HEK293 (cell line): Measurements from ENCODE around the gene CEND1.
A peak's percentile ranks its signal among the peaks of the same experiment; 100 is the strongest.

ENCODE experiments used
- CTCF ChIA-PET: fragments of 350-600 bp; formaldehyde crosslinking; extraction: SDS; loops from one replicate; lab custom pipeline; 2021; ENCODE audit warnings: antibody characterized with exemption; lab: Yijun Ruan, JAX
- POLR2A ChIA-PET: fragments of 300-600 bp; formaldehyde crosslinking; extraction: SDS; loops from one replicate; lab custom pipeline; 2020; ENCODE audit warnings: antibody characterized with exemption, inconsistent platforms; lab: Yijun Ruan, JAX
- H3K27ac ChIP-seq: fragments of 200-500 bp; sonication (Bioruptor generic); 2 replicates; pipeline ENCODE4 v1.5.1; 2014; ENCODE audit warnings: low read depth, low read length, control low read depth, inconsistent platforms; ENCODE audit errors: extremely low read depth
- H3K36me3 ChIP-seq, 2 experiments: fragments of 200-500 bp in 1 of 2; sonication (Bioruptor generic) in 1 of 2; 1 replicate in 1 of 2; 2 replicates in 1 of 2; pipeline ENCODE4 v1.5.1; 2014 to 2017; ENCODE audit warnings: inconsistent platforms in 2 of 2, low read length in 2 of 2; ENCODE audit not compliant: control insufficient read depth in 2 of 2, insufficient read depth in 1 of 2
- H3K4me1 ChIP-seq: fragments of 200-500 bp; sonication (Bioruptor generic); 2 replicates; pipeline ENCODE4 v1.5.1; 2014; ENCODE audit warnings: mild to moderate bottlenecking, low read length, inconsistent platforms; ENCODE audit not compliant: control insufficient read depth, insufficient read depth
- H3K4me3 ChIP-seq: 2 replicates; pipeline ENCODE4 v1.5.1; 2011; ENCODE audit warnings: low read depth, mild to moderate bottlenecking, control low read depth, low read length, moderate library complexity
- H3K9me3 ChIP-seq: fragments of 200-500 bp; sonication (Bioruptor generic); 2 replicates; pipeline ENCODE4 v1.5.1; 2014; ENCODE audit warnings: low read depth, low read length, inconsistent platforms; ENCODE audit not compliant: control insufficient read depth, insufficient read depth
- EGR2 ChIP-seq: fragments of 450-650 bp; formaldehyde crosslinking; IDR thresholded peaks from 2 replicates; pipeline ENCODE4 v1.5.1; 2016; ENCODE audit warnings: low read depth, missing biosample characterization, missing genetic modification characterization
- PBX3 ChIP-seq: sonication (generic); formaldehyde crosslinking; IDR thresholded peaks from 2 replicates; pipeline ENCODE4 v1.8.1; 2022; ENCODE audit warnings: mild to moderate bottlenecking, moderate library complexity, missing genetic modification reagents
- PRDM1 ChIP-seq: fragments of 450-650 bp; formaldehyde crosslinking; IDR thresholded peaks from 2 replicates; pipeline ENCODE4; 2016; ENCODE audit warnings: missing biosample characterization, missing genetic modification characterization
- ZBTB20 ChIP-seq: fragments of 450-650 bp; formaldehyde crosslinking; IDR thresholded peaks from 2 replicates; pipeline ENCODE4 v1.5.1; 2016; ENCODE audit warnings: missing biosample characterization, missing genetic modification characterization
- ZFHX2 ChIP-seq: fragments of 450-650 bp; formaldehyde crosslinking; conservative IDR thresholded peaks from 2 replicates; pipeline ENCODE4 v1.5.1; 2016; ENCODE audit warnings: missing biosample characterization, missing genetic modification characterization
- ZNF133 ChIP-seq: fragments of 450-650 bp; formaldehyde crosslinking; IDR thresholded peaks from 2 replicates; pipeline ENCODE4 v1.5.1; 2016; ENCODE audit warnings: missing biosample characterization, missing genetic modification characterization
- ZNF157 ChIP-seq: fragments of 450-650 bp; formaldehyde crosslinking; IDR thresholded peaks from 2 replicates; pipeline ENCODE4 v1.5.1; 2016; ENCODE audit warnings: missing biosample characterization, missing genetic modification characterization
- ZNF214 ChIP-seq: fragments of 450-650 bp; formaldehyde crosslinking; IDR thresholded peaks from 2 replicates; pipeline ENCODE4 v1.5.1; 2017; ENCODE audit warnings: missing biosample characterization, mild to moderate bottlenecking, missing genetic modification characterization, borderline replicate concordance
- ZNF311 ChIP-seq: fragments of 450-650 bp; formaldehyde crosslinking; IDR thresholded peaks from 2 replicates; pipeline ENCODE4 v1.5.1; 2017; ENCODE audit warnings: missing biosample characterization, missing genetic modification characterization, borderline replicate concordance
- ZNF394 ChIP-seq: fragments of 450-650 bp; formaldehyde crosslinking; IDR thresholded peaks from 2 replicates; pipeline ENCODE4 v1.5.1; 2016; ENCODE audit warnings: missing biosample characterization, missing genetic modification characterization, mild to moderate bottlenecking, moderate library complexity, borderline replicate concordance
- ZNF600 ChIP-seq: fragments of 450-650 bp; formaldehyde crosslinking; IDR thresholded peaks from 2 replicates; pipeline ENCODE4 v1.5.1; 2016; ENCODE audit warnings: missing biosample characterization, missing genetic modification characterization
- ZNF621 ChIP-seq: fragments of 450-650 bp; formaldehyde crosslinking; IDR thresholded peaks from 2 replicates; pipeline ENCODE4 v1.5.1; 2017; ENCODE audit warnings: missing biosample characterization, missing genetic modification characterization
- ZNF624 ChIP-seq: fragments of 450-650 bp; formaldehyde crosslinking; IDR thresholded peaks from 2 replicates; pipeline ENCODE4 v1.5.1; 2017; ENCODE audit warnings: missing biosample characterization, missing genetic modification characterization
- ZNF747 ChIP-seq: fragments of 450-650 bp; formaldehyde crosslinking; IDR thresholded peaks from 2 replicates; pipeline ENCODE4 v1.5.1; 2016; ENCODE audit warnings: missing biosample characterization, missing genetic modification characterization
- ZNF76 ChIP-seq: fragments of 450-650 bp; formaldehyde crosslinking; IDR thresholded peaks from 2 replicates; pipeline ENCODE4; 2016; ENCODE audit warnings: low read depth, missing biosample characterization, missing genetic modification characterization, borderline replicate concordance
- ZNF837 ChIP-seq: fragments of 450-650 bp; formaldehyde crosslinking; IDR thresholded peaks from 2 replicates; pipeline ENCODE4 v1.5.1; 2016; ENCODE audit warnings: missing biosample characterization, missing genetic modification characterization
- ZSCAN5A ChIP-seq: fragments of 450-650 bp; formaldehyde crosslinking; IDR thresholded peaks from 2 replicates; pipeline ENCODE4 v1.5.1; 2016; ENCODE audit warnings: missing biosample characterization, missing genetic modification characterization
- TF ChIP-seq, protein P1 (sequence below): fragments of 450-650 bp; formaldehyde crosslinking; IDR thresholded peaks from 2 replicates; pipeline ENCODE4 v1.5.1; 2016; ENCODE audit warnings: missing biosample characterization, missing genetic modification characterization
- TF ChIP-seq, protein P2 (sequence below): fragments of 450-650 bp; formaldehyde crosslinking; IDR thresholded peaks from 2 replicates; pipeline ENCODE4 v1.5.1; 2017; ENCODE audit warnings: missing biosample characterization, missing genetic modification characterization
- TF ChIP-seq, protein P3 (sequence below): fragments of 450-650 bp; formaldehyde crosslinking; IDR thresholded peaks from 2 replicates; pipeline ENCODE4 v1.5.1; 2016; ENCODE audit warnings: missing biosample characterization, missing genetic modification characterization

CEND1 gene

GRCh38 chr11:818396-819128 lies 28.7 kb upstream of the CEND1 start, which contains the start of gene PNPLA2:
PNPLA2 (plus strand) TSS chr11:818914; CDS start chr11:819719, 805 bp downstream.
- TF ChIP-seq ZNF621 (tag by site-specific recombination) (no peak), PRDM1 (tag by site-specific recombination) (peak; percentile 38; the same call in 1 of the 2 replicates), ZNF311 (tag by site-specific recombination) (no peak), ZNF214 (tag by site-specific recombination) (no peak), ZNF624 (tag by site-specific recombination) (no peak), ZNF747 (tag by site-specific recombination) (no peak), ZFHX2 (tag by site-specific recombination) (no peak), EGR2 (tag by site-specific recombination) (no peak), ZSCAN5A (tag by site-specific recombination) (no peak), ZNF157 (tag by site-specific recombination) (no peak), PBX3 (CRISPR knock-in tag) (no peak), ZNF133 (tag by site-specific recombination) (no peak), ZNF600 (tag by site-specific recombination) (peak; percentile 74; the same call in 1 of the 2 replicates), ZNF394 (no peak)
- TF ChIP-seq, protein P1, sequence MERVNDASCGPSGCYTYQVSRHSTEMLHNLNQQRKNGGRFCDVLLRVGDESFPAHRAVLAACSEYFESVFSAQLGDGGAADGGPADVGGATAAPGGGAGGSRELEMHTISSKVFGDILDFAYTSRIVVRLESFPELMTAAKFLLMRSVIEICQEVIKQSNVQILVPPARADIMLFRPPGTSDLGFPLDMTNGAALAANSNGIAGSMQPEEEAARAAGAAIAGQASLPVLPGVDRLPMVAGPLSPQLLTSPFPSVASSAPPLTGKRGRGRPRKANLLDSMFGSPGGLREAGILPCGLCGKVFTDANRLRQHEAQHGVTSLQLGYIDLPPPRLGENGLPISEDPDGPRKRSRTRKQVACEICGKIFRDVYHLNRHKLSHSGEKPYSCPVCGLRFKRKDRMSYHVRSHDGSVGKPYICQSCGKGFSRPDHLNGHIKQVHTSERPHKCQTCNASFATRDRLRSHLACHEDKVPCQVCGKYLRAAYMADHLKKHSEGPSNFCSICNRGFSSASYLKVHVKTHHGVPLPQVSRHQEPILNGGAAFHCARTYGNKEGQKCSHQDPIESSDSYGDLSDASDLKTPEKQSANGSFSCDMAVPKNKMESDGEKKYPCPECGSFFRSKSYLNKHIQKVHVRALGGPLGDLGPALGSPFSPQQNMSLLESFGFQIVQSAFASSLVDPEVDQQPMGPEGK (tag by site-specific recombination): peak; percentile 9; the same call in 1 of the 2 replicates
- TF ChIP-seq, protein P2, sequence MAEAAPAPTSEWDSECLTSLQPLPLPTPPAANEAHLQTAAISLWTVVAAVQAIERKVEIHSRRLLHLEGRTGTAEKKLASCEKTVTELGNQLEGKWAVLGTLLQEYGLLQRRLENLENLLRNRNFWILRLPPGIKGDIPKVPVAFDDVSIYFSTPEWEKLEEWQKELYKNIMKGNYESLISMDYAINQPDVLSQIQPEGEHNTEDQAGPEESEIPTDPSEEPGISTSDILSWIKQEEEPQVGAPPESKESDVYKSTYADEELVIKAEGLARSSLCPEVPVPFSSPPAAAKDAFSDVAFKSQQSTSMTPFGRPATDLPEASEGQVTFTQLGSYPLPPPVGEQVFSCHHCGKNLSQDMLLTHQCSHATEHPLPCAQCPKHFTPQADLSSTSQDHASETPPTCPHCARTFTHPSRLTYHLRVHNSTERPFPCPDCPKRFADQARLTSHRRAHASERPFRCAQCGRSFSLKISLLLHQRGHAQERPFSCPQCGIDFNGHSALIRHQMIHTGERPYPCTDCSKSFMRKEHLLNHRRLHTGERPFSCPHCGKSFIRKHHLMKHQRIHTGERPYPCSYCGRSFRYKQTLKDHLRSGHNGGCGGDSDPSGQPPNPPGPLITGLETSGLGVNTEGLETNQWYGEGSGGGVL: peak; percentile 53
- ChIA-PET POLR2A (interaction anchor here (0.7 to 11.4 kb wide), 18 partner anchors 8 to 411 kb away, joined by 3 to 202 read pairs (median 6); partner anchors contain the start of genes CD151, CEND1, CRACR2B and GATD1), CTCF (interaction anchor here (1.0 kb wide), 1 partner anchor 9 kb away, joined by 4 read pairs; the partner anchor contains the start of gene CRACR2B)
- H3K36me3 ChIP-seq: peaks cover 4 to 36% of the 10 kb centered on the region in 2 experiments; a peak in 2 of 3 replicates
- no peaks in the 10 kb centered on the region for H3K9me3 ChIP-seq
- H3K27ac ChIP-seq: peak within 1 kb of the TSS; percentile 81
- 0 out of 2 replicates have a peak, but pooled peaks cover 3% of the 10 kb centered on the region for H3K4me1 ChIP-seq
- peak within 1 kb of the TSS; percentile 94 for H3K4me3 ChIP-seq

GRCh38 chr11:816433-816779 lies 26.5 kb upstream of the CEND1 start:
- Histone ChIP-seq H3K36me3 (peaks cover 4 to 41% of the 10 kb centered on the region in 2 experiments; a peak in 2 of 3 replicates), H3K27ac (no peak overlapping the region), H3K4me3 (no peak overlapping the region), H3K4me1 (0 out of 2 replicates have a peak, but pooled peaks cover 3% of the 10 kb centered on the region), H3K9me3 (no peaks in the 10 kb centered on the region)
- ChIA-PET CTCF (interaction anchor here (0.8 to 1.7 kb wide), 2 partner anchors 18 to 24 kb away, joined by 4 to 6 read pairs; no protein-coding TSS in a partner anchor), POLR2A (interaction anchor here (5.2 to 11.4 kb wide), 2 partner anchors 11 to 18 kb away, joined by 42 to 202 read pairs; partner anchors contain the start of genes CD151, CRACR2B and PIDD1)
- 0 out of 2 replicates have a peak, but pooled peaks have one; percentile 3 for TF ChIP-seq ZBTB20 (tag by site-specific recombination)
- TF ChIP-seq ZNF76 (tag by site-specific recombination): peak; percentile 22; the same call in 1 of the 2 replicates
- no peak for TF ChIP-seq ZNF837 (tag by site-specific recombination)
- TF ChIP-seq, protein P3, sequence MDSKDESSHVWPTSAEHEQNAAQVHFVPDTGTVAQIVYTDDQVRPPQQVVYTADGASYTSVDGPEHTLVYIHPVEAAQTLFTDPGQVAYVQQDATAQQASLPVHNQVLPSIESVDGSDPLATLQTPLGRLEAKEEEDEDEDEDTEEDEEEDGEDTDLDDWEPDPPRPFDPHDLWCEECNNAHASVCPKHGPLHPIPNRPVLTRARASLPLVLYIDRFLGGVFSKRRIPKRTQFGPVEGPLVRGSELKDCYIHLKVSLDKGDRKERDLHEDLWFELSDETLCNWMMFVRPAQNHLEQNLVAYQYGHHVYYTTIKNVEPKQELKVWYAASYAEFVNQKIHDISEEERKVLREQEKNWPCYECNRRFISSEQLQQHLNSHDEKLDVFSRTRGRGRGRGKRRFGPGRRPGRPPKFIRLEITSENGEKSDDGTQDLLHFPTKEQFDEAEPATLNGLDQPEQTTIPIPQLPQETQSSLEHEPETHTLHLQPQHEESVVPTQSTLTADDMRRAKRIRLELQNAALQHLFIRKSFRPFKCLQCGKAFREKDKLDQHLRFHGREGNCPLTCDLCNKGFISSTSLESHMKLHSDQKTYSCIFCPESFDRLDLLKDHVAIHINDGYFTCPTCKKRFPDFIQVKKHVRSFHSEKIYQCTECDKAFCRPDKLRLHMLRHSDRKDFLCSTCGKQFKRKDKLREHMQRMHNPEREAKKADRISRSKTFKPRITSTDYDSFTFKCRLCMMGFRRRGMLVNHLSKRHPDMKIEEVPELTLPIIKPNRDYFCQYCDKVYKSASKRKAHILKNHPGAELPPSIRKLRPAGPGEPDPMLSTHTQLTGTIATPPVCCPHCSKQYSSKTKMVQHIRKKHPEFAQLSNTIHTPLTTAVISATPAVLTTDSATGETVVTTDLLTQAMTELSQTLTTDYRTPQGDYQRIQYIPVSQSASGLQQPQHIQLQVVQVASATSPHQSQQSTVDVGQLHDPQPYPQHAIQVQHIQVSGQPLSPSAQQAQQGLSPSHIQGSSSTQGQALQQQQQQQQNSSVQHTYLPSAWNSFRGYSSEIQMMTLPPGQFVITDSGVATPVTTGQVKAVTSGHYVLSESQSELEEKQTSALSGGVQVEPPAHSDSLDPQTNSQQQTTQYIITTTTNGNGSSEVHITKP (tag by site-specific recombination): no peak
